Measurements from ENCODE around the gene BMP6.
A peak's percentile ranks its signal among the peaks of the same experiment; 100 is the strongest.

The BMP6 gene

DNA sequence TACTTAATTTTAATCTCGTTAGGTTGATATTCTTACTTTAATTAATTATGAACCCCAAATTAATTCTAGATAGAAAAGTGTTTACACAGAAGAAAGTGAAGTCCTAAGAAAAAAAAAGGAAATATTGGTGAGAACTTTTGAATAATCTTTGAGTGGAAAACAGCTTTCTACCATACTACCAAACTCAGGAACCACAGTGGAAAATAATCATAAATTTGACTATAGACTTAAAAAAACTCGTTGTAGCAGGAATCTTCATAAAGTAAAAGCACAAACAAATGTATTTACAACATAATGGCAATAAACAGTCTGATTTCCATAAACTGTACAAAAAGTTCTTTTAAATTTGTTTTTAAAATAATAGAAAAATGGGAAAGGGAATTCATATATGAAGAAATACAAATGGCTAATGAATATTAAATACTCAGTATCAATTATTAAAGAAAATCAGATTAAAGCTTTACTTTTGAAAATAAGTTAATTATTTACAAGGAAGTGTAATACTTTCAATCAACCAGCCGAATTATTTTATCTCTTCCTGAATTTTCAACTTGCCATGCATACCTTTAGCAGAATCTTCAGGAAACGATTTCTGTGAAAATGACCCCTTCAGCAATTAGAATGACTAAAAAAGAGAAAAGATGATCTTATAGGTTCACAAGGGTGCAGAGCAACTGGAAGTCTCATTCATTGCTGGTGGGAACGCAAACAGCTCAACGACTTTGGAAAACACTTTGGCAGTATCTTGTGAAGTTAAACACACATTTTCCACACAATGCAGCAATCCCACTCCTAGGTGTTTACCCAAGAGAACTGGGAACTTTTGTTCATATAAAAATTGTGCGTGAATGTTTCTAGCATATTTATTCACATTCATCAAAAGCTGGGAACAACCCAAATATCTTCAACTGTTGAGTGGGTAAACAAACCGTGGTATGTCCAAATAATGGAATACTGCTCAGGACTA lies 38.5 kb upstream of the BMP6 start:
- H3K4me3 ChIP-seq (ENCODE audit: low read depth, low read length) = no peak overlapping the region
- TF ChIP-seq, protein P1, sequence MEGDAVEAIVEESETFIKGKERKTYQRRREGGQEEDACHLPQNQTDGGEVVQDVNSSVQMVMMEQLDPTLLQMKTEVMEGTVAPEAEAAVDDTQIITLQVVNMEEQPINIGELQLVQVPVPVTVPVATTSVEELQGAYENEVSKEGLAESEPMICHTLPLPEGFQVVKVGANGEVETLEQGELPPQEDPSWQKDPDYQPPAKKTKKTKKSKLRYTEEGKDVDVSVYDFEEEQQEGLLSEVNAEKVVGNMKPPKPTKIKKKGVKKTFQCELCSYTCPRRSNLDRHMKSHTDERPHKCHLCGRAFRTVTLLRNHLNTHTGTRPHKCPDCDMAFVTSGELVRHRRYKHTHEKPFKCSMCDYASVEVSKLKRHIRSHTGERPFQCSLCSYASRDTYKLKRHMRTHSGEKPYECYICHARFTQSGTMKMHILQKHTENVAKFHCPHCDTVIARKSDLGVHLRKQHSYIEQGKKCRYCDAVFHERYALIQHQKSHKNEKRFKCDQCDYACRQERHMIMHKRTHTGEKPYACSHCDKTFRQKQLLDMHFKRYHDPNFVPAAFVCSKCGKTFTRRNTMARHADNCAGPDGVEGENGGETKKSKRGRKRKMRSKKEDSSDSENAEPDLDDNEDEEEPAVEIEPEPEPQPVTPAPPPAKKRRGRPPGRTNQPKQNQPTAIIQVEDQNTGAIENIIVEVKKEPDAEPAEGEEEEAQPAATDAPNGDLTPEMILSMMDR (conservative IDR thresholded peaks at IDR 0.05; ENCODE audit: low read depth, low read length) = no peak
- DNase-seq (ENCODE audit: low read depth) = no peak

- TF ChIP-seq, protein P1 (conservative IDR thresholded peaks at IDR 0.05; ENCODE audit: low read depth, low read length) = no peak
- no peak for DNase-seq (ENCODE audit: low read depth)
- H3K4me3 ChIP-seq (ENCODE audit: low read depth, low read length) = no peak overlapping the region
Measured at GRCh38 chr6:7691021-7691420, 34.9 kb upstream of the BMP6 start.

GRCh38 chr6:7691675-7692452 lies 34.0 kb upstream of the BMP6 start:
- DNase-seq (ENCODE audit: low read depth) = peak; percentile 53
- TF ChIP-seq, protein P1 (conservative IDR thresholded peaks at IDR 0.05; ENCODE audit: low read depth, low read length) = no peak
- peak overlapping the region; percentile 41 for H3K4me3 ChIP-seq (ENCODE audit: low read depth, low read length)

DNA sequence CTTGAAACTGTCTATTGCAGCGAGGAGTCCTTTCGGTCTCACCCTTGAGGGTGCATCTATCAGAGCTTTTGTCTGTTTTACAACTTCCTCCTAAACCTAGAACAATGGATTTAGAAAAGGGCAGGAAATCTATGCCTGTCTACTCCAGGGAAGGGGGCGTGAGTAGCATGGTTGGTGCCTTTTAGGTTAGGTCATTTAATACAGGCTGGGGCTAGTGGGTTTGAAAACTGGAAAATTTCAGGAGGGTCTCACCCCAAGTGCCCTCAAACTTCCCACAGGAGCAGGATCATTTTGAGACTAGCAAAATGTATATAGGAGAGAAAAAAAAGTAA lies 33.5 kb upstream of the BMP6 start:
- DNase-seq (ENCODE audit: low read depth) = no peak
- TF ChIP-seq, protein P1 (conservative IDR thresholded peaks at IDR 0.05; ENCODE audit: low read depth, low read length) = no peak
- peak overlapping the region; percentile 41 for H3K4me3 ChIP-seq (ENCODE audit: low read depth, low read length)

GRCh38 chr6:7693827-7694226 lies 32.1 kb upstream of the BMP6 start:
- TF ChIP-seq, protein P1 (conservative IDR thresholded peaks at IDR 0.05; ENCODE audit: low read depth, low read length) = no peak
- DNase-seq (ENCODE audit: low read depth) = no peak
- no peak overlapping the region for H3K4me3 ChIP-seq (ENCODE audit: low read depth, low read length)

DNA sequence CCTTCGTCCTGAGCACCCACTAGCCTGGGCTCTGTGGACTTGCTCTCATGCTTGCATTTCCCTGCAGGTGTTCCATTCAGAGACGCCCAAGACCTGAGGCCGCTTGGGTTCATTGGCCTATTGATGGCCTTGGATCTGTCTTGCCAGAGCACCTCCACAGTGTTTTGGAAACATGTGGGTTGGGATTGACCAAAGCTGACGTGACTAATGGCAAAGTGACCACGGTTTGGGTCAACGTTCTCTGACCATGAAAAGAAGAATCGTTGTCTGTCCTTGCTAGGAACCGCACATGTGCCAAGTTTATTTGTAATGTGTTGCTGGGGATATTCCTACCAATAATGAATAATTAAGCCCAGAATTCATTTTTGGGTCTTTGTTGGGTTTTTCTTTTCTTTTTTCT lies 29.8 kb upstream of the BMP6 start:
- H3K4me3 ChIP-seq (ENCODE audit: low read depth, low read length) = no peak overlapping the region
- TF ChIP-seq, protein P1 (conservative IDR thresholded peaks at IDR 0.05; ENCODE audit: low read depth, low read length) = no peak
- no peak for DNase-seq (ENCODE audit: low read depth)

Data from choroid plexus epithelial cell (primary cell).